ENCODE data around the gene HPS5.

GRCh38 chr11:18309691-18310090 lies 12.2 kb downstream of the HPS5 start:
- TF ChIP-seq, protein P1, sequence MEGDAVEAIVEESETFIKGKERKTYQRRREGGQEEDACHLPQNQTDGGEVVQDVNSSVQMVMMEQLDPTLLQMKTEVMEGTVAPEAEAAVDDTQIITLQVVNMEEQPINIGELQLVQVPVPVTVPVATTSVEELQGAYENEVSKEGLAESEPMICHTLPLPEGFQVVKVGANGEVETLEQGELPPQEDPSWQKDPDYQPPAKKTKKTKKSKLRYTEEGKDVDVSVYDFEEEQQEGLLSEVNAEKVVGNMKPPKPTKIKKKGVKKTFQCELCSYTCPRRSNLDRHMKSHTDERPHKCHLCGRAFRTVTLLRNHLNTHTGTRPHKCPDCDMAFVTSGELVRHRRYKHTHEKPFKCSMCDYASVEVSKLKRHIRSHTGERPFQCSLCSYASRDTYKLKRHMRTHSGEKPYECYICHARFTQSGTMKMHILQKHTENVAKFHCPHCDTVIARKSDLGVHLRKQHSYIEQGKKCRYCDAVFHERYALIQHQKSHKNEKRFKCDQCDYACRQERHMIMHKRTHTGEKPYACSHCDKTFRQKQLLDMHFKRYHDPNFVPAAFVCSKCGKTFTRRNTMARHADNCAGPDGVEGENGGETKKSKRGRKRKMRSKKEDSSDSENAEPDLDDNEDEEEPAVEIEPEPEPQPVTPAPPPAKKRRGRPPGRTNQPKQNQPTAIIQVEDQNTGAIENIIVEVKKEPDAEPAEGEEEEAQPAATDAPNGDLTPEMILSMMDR (conservative IDR thresholded peaks at IDR 0.05; ENCODE audit: low read length) = no peak
- no peak for TF ChIP-seq EZH2phosphoT487 (IDR thresholded peaks at IDR 0.05; ENCODE audit: borderline replicate concordance, low read depth, low read length)

Measured in OCI-LY7 (cell line).